Smooth muscle cell (in vitro differentiated cells): Measurements from ENCODE around the gene LIPF. TPM values are rescaled to one million over a fixed set of nuclear protein-coding genes. Genes with fewer than 3 reads are reported as not detected.

Experiments used
- DNase-seq: peaks from one replicate; lab custom pipeline; 2025; ENCODE audit not compliant: unreplicated experiment; lab: John Stamatoyannopoulos, UW
- H2AFZ ChIP-seq: fragments of 200-600 bp; sonication (generic); 2 replicates; pipeline ENCODE4 v1.6.0; 2016; ENCODE audit warnings: antibody characterized with exemption, low read depth, mild to moderate bottlenecking
- H3F3A ChIP-seq: fragments of 200-600 bp; sonication (generic); 2 replicates; pipeline ENCODE4 v1.6.0; 2017; ENCODE audit warnings: antibody characterized with exemption, low read depth
- H3K27ac ChIP-seq: fragments of 200-600 bp; sonication (generic); 2 replicates; pipeline ENCODE4 v1.5.1; 2016; ENCODE audit warnings: low read depth, mild to moderate bottlenecking
- H3K27me3 ChIP-seq: fragments of 200-600 bp; sonication (generic); 2 replicates; pipeline ENCODE4 v1.6.1; 2016; ENCODE audit warnings: low read depth, mild to moderate bottlenecking
- H3K36me3 ChIP-seq: fragments of 200-600 bp; sonication (generic); 2 replicates; pipeline ENCODE4 v1.5.1; 2016; ENCODE audit warnings: low read depth
- H3K4me1 ChIP-seq: fragments of 200-600 bp; sonication (generic); 2 replicates; pipeline ENCODE4 v1.5.1; 2016; ENCODE audit warnings: low read depth
- H3K4me2 ChIP-seq: fragments of 200-600 bp; sonication (generic); 2 replicates; pipeline ENCODE4 v1.6.0; 2016; ENCODE audit warnings: mild to moderate bottlenecking
- H3K4me3 ChIP-seq: fragments of 200-600 bp; sonication (generic); 2 replicates; pipeline ENCODE4 v1.5.1; 2016; ENCODE audit warnings: mild to moderate bottlenecking
- H3K79me2 ChIP-seq: fragments of 200-600 bp; sonication (generic); 2 replicates; pipeline ENCODE4 v1.6.0; 2016; ENCODE audit warnings: low read depth, mild to moderate bottlenecking
- H3K9ac ChIP-seq: fragments of 200-600 bp; sonication (generic); 2 replicates; pipeline ENCODE4 v1.6.0; 2016; ENCODE audit warnings: low read depth
- H3K9me3 ChIP-seq: fragments of 200-600 bp; sonication (generic); replicated peaks from 2 replicates; pipeline ENCODE4 v1.5.1; 2016; ENCODE audit warnings: low read depth
- H4K20me1 ChIP-seq: fragments of 200-600 bp; sonication (generic); 2 replicates; pipeline ENCODE4 v1.6.0; 2016; ENCODE audit warnings: low read depth
- WGBS: methylation state at CpG from one replicate; pipeline ENCODE4 v1.1.7; 2016; ENCODE audit warnings: low lambda C conversion rate; 5-methylcytosine and 5-hydroxymethylcytosine counted together
- polyA plus RNA-seq: library from polyadenylated mRNA; unstranded; fragments of >200 nt; fragmentation: Nextera tagmentation; extraction: Ambion mirVana; gene quantifications from 2 replicates; pipeline ENCODE4 v1.2.1, GENCODE V29; 2016
- total RNA-seq: library from RNA; depleted of rRNA; stranded (reverse); fragments of >200 nt; gene quantifications from 2 replicates; pipeline ENCODE4 v1.2.3, GENCODE V29; 2014
- TF ChIP-seq, protein P1 (sequence below): fragments of 200-600 bp; sonication (generic); IDR thresholded peaks from 2 replicates; pipeline ENCODE4 v1.5.1; 2017; ENCODE audit warnings: borderline replicate concordance, mild to moderate bottlenecking, antibody characterized with exemption; ENCODE audit not compliant: insufficient read depth, poor library complexity, severe bottlenecking

LIPF gene
- total and polyA plus RNA-seq, 2 experiments from 2014 or later = not detected

DNA sequence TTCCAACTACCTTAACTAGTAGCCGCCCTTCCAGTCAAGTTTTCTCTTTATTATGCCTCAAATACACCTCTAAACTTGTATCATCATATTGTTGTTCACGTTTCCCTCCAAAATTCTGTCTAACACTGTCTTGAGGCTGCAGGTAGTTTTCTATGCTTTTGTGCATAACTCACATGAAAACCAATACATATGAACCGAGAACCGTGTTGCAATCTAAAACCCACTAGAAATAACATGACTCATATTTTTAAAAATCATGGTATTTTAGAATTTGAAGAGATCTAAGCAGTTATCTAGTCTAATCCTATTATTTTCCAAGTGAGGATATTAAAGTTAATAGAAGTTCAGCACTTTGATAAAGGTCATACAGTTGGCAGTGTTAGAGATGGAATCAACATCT lies 18.2 kb downstream of the LIPF start:
- Histone ChIP-seq H3K4me3 (no peak overlapping the region), H3K4me2 (no peak overlapping the region), H3F3A (no peaks in the 10 kb centered on the region), H3K27me3 (peaks cover 39% of the 10 kb centered on the region), H2AFZ (no peak overlapping the region), H3K79me2 (no peaks in the 10 kb centered on the region), H3K36me3 (no peaks in the 10 kb centered on the region), H3K27ac (no peak overlapping the region), H3K9me3 (no peaks in the 10 kb centered on the region), H3K4me1 (no peaks in the 10 kb centered on the region), H3K9ac (no peak overlapping the region), H4K20me1 (no peaks in the 10 kb centered on the region)
- no peak for DNase-seq
- TF ChIP-seq, protein P1, sequence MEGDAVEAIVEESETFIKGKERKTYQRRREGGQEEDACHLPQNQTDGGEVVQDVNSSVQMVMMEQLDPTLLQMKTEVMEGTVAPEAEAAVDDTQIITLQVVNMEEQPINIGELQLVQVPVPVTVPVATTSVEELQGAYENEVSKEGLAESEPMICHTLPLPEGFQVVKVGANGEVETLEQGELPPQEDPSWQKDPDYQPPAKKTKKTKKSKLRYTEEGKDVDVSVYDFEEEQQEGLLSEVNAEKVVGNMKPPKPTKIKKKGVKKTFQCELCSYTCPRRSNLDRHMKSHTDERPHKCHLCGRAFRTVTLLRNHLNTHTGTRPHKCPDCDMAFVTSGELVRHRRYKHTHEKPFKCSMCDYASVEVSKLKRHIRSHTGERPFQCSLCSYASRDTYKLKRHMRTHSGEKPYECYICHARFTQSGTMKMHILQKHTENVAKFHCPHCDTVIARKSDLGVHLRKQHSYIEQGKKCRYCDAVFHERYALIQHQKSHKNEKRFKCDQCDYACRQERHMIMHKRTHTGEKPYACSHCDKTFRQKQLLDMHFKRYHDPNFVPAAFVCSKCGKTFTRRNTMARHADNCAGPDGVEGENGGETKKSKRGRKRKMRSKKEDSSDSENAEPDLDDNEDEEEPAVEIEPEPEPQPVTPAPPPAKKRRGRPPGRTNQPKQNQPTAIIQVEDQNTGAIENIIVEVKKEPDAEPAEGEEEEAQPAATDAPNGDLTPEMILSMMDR = no peak
- 84% methylated on average over 4 of the region's 4 CpGs for whole genome bisulfite sequencing

DNA sequence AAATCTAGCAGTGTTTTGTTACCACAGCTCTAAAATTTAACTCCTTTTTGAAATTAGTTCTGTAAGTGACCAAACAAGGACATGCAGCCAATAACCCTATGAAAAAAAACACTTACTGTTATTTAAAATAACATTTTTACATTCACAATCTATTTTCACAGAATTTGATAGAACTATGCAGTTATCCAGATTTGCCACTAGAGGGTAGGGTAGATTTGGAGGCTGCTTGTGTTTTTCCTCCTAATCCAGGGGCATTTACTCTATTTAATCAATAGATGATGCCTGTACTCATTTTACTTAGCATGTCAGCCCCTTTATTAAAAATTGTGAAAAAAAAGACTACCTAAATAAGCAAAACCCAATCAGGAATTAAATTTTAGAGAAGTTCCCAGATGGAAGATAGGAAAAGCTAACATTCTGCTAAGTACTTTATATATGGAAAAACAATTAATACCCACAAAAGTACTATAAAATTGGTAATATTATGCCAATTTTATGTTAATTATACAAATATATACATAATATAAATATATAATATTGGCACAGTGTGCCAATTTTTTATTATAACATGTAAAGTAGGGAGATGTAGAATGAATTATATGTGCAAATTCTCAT lies 23.7 kb downstream of the LIPF start:
- DNase-seq = no peak
- Histone ChIP-seq H3K9me3 (no peaks in the 10 kb centered on the region), H3K4me3 (no peak overlapping the region), H4K20me1 (no peaks in the 10 kb centered on the region), H3F3A (no peaks in the 10 kb centered on the region), H3K4me2 (no peak overlapping the region), H2AFZ (no peak overlapping the region), H3K27me3 (peaks cover 9% of the 10 kb centered on the region), H3K36me3 (no peaks in the 10 kb centered on the region), H3K4me1 (no peaks in the 10 kb centered on the region), H3K79me2 (no peaks in the 10 kb centered on the region), H3K27ac (no peak overlapping the region), H3K9ac (no peak overlapping the region)
- TF ChIP-seq, protein P1 = peak; percentile 72

DNA sequence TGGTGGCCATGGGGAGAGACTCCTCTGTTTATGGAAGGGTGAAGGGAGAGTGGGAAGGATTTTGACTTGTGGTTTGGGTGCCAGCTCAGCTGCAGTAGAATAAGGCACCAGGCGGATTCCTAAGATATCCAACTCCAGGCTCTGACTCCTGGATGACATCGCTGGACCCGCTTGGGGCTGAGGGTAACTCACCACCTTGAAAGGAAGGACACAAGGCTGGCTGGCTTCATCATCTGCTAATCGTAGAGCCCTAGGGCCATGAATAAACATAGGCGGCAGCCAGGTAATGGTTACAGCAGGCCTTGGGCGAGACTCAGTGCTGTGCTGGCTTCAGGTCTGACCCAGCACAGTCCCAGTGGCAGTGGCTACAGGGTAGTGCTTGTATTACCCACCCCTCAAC lies 25.1 kb downstream of the LIPF start:
- Histone ChIP-seq H3K9me3 (no peaks in the 10 kb centered on the region), H3K9ac (peak overlapping the region; percentile 75), H3K27me3 (no peaks in the 10 kb centered on the region), H4K20me1 (no peaks in the 10 kb centered on the region), H3F3A (no peaks in the 10 kb centered on the region), H3K4me2 (no peak overlapping the region), H2AFZ (no peak overlapping the region), H3K4me3 (no peak overlapping the region), H3K36me3 (no peaks in the 10 kb centered on the region), H3K27ac (peak overlapping the region; percentile 91), H3K4me1 (no peaks in the 10 kb centered on the region), H3K79me2 (no peaks in the 10 kb centered on the region)
- 74% methylated on average over 6 of the region's 6 CpGs for WGBS
- TF ChIP-seq, protein P1 = no peak
- DNase-seq = no peak

DNA sequence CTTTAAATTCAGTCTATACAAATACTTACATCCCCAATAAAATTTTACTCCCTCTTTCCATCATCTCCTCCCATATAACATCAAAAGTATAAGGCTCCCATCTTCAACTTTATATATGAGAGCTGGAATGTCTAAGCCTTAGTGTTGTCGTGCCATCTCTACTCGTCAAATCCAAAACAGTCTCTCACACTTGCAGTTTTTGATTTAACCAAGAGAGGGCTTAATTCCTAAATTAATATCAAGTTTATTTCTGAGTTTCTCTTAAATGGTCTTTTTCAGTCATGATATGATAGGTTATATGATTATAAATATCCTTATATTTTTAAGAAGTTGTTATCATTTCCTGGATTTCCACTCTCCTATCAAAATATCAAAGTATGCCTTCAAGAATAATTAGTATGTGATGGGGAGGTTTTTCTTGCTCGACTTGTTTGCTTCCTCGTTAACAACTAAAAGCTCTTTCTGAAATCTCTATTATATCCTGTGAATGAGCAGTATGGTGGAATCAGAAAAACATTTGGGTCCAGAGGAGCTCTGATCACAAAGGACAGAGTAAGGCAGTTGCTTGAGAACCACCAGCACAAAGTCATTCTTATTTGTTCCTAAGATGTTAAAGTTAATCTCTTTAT lies 29.3 kb downstream of the LIPF start:
- Histone ChIP-seq H4K20me1 (no peaks in the 10 kb centered on the region), H3K4me1 (no peaks in the 10 kb centered on the region), H3K27me3 (peaks cover 12% of the 10 kb centered on the region), H3K4me3 (no peak overlapping the region), H3F3A (no peaks in the 10 kb centered on the region), H3K36me3 (no peaks in the 10 kb centered on the region), H3K9ac (no peak overlapping the region), H2AFZ (no peak overlapping the region), H3K9me3 (no peaks in the 10 kb centered on the region), H3K79me2 (no peaks in the 10 kb centered on the region), H3K4me2 (no peak overlapping the region), H3K27ac (no peak overlapping the region)
- DNase-seq = no peak
- TF ChIP-seq, protein P1 = no peak
- WGBS = 48% methylated on average over 4 of the region's 4 CpGs
